A673 (cell line): Measurements from ENCODE around the gene ANKRD29. TPM values are rescaled to one million over a fixed set of nuclear protein-coding genes. Genes with fewer than 3 reads are reported as not detected.

ENCODE experiments used
- BruUV-seq: library from RNA; stranded (reverse); fragments of 400-500 nt; replicated peaks from 2 replicates; lab custom pipeline; 2021; lab: Mats Ljungman, UMichigan
- CTCF ChIA-PET: fragments of 300-600 bp; sonication (Branson Sonifier 250); formaldehyde crosslinking; loops from one replicate; lab custom pipeline; 2022; ENCODE audit warnings: antibody characterized with exemption; lab: Charles Lee
- POLR2A ChIA-PET: fragments of 300-600 bp; sonication (Branson Sonifier 250); formaldehyde crosslinking; loops from one replicate; lab custom pipeline; 2022; ENCODE audit warnings: antibody characterized with exemption; ENCODE audit not compliant: low non-redundant PET; lab: Charles Lee
- DNase-seq: peaks from one replicate; pipeline ENCODE4 v3.0.0-alpha.2; 2015; ENCODE audit warnings: low spot score
- H3K27ac ChIP-seq: fragments of 200-600 bp; sonication (generic); 2 replicates; pipeline ENCODE4 v1.5.1; 2016; ENCODE audit warnings: mixed run types, low read depth, mild to moderate bottlenecking, mixed read lengths, antibody characterized with exemption, low read length; ENCODE audit not compliant: poor library complexity, severe bottlenecking
- H3K27me3 ChIP-seq: fragments of 200-600 bp; sonication (generic); replicated peaks from 2 replicates; pipeline ENCODE4 v1.6.1; 2017; ENCODE audit warnings: mixed run types, low read depth, mild to moderate bottlenecking, mixed read lengths, antibody characterized with exemption, low read length; ENCODE audit not compliant: insufficient read depth, poor library complexity
- H3K36me3 ChIP-seq: fragments of 200-600 bp; sonication (generic); 2 replicates; pipeline ENCODE4 v1.6.1; 2016; ENCODE audit warnings: mixed run types, mild to moderate bottlenecking, mixed read lengths, antibody characterized with exemption, low read length; ENCODE audit not compliant: insufficient read depth, poor library complexity, severe bottlenecking
- H3K4me1 ChIP-seq: fragments of 200-600 bp; sonication (generic); 2 replicates; pipeline ENCODE4 v1.6.1; 2017; ENCODE audit warnings: mixed run types, mild to moderate bottlenecking, mixed read lengths, antibody characterized with exemption, low read length; ENCODE audit not compliant: insufficient read depth, poor library complexity, severe bottlenecking
- H3K4me3 ChIP-seq: fragments of 200-600 bp; sonication (generic); 2 replicates; pipeline ENCODE4 v1.5.1; 2016; ENCODE audit warnings: low read depth, mixed run types, mild to moderate bottlenecking, mixed read lengths, low read length; ENCODE audit not compliant: poor library complexity, severe bottlenecking
- H3K9me3 ChIP-seq: fragments of 200-600 bp; sonication (generic); 2 replicates; pipeline ENCODE4 v1.6.1; 2016; ENCODE audit warnings: mixed run types, low read depth, mild to moderate bottlenecking, mixed read lengths, antibody characterized with exemption, low read length; ENCODE audit not compliant: poor library complexity, severe bottlenecking
- EZH2 ChIP-seq: fragments of 200-600 bp; sonication (generic); IDR thresholded peaks from 2 replicates; pipeline ENCODE4 v1.6.1; 2017; ENCODE audit warnings: borderline replicate concordance, low read depth, mild to moderate bottlenecking, mixed read lengths, antibody characterized with exemption, low read length; ENCODE audit not compliant: poor library complexity, severe bottlenecking
- intact Hi-C: fragments of 100-400 bp; cut with micrococcal nuclease; formaldehyde crosslinking; loops from one replicate; pipeline ENCODE4 v1.10.0; 2022; ENCODE audit not compliant: unreplicated experiment
- total RNA-seq: library from RNA; stranded (reverse); gene quantifications from 2 replicates; pipeline ENCODE4 v1.2.3, GENCODE V29; 2021
- TF ChIP-seq, protein P1 (sequence below): fragments of 300-800, 200-600 bp; sonication (generic); conservative IDR thresholded peaks from 2 replicates; pipeline ENCODE4 v1.5.1; 2017; ENCODE audit warnings: low read depth, mild to moderate bottlenecking, antibody characterized with exemption, low read length, moderate library complexity, mixed read lengths

The ANKRD29 gene
- total RNA-seq, 1 experiment from 2014 or later: 2.6 TPM

DNA sequence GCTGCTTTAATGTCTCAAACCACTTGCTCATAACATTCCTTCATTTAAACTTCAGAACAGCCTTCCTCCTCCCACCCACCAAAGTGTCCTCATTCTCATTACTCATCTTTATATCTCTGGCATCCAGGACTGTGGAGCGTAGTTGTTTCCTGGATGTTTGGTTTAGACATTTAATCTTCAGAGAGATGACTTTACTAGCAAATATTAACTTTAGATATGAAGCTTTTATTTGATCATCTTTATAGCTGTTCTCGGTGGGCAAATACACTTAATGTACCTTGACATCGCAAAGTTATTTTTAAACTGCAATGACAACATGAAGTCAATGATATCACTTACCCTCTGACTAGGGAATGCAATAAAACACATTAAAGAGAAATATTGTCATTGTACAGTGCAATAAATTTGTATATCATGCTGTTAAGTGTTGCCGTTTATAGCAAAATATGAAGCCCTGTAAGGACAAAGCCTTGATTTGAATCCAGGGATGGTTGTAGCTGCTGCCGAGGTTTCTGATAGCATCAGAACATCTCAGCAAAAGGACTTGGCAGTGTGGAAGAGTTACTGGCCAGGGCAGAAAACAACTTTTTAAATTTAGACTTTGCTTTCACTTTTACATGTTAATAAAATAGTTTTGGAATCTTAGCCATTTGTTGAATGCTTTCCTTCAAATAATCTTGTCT is 21.9 kb upstream of the ANKRD29 start:
- no peak overlapping the region for H3K27ac ChIP-seq
- ChIA-PET CTCF (no interaction called here), POLR2A (no interaction called here)
- no peak for TF ChIP-seq EZH2
- TF ChIP-seq, protein P1, sequence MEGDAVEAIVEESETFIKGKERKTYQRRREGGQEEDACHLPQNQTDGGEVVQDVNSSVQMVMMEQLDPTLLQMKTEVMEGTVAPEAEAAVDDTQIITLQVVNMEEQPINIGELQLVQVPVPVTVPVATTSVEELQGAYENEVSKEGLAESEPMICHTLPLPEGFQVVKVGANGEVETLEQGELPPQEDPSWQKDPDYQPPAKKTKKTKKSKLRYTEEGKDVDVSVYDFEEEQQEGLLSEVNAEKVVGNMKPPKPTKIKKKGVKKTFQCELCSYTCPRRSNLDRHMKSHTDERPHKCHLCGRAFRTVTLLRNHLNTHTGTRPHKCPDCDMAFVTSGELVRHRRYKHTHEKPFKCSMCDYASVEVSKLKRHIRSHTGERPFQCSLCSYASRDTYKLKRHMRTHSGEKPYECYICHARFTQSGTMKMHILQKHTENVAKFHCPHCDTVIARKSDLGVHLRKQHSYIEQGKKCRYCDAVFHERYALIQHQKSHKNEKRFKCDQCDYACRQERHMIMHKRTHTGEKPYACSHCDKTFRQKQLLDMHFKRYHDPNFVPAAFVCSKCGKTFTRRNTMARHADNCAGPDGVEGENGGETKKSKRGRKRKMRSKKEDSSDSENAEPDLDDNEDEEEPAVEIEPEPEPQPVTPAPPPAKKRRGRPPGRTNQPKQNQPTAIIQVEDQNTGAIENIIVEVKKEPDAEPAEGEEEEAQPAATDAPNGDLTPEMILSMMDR: no peak
- no peaks in the 10 kb centered on the region for H3K36me3 ChIP-seq
- BruUV-seq: no TSS peak
- no peaks in the 10 kb centered on the region for H3K9me3 ChIP-seq
- intact Hi-C loops: loop anchor here (5.0 kb wide), 1 partner anchor 53 kb away; no protein-coding TSS in a partner anchor
- H3K4me1 ChIP-seq: no peaks in the 10 kb centered on the region
- no peak overlapping the region for H3K4me3 ChIP-seq
- DNase-seq: no peak
- H3K27me3 ChIP-seq: peaks cover 2% of the 10 kb centered on the region

DNA sequence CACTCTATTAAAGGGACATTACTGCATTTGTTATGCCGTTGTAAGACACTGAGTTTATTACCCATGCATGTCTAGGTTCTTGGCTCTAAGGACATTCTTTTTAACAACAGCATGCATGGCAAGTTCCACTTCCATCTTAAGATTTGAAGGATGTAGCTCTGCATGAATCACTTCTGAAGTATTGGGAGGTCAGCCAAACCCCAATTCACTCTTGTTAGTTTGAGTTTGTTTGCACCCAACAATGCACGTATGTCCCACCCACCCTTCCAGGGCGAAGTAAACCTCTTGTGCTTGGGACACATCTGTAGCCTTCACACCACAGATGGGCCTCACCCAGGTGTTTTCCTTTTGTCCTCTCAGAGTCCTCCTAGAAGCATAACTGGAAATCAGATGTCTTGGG is 21.0 kb upstream of the ANKRD29 start:
- DNase-seq: no peak
- no peaks in the 10 kb centered on the region for H3K9me3 ChIP-seq
- no peaks in the 10 kb centered on the region for H3K4me1 ChIP-seq
- intact Hi-C loops: no loop called here
- TF ChIP-seq, protein P1: no peak
- TF ChIP-seq EZH2: no peak
- CTCF ChIA-PET: no interaction called here
- H3K4me3 ChIP-seq: no peak overlapping the region
- BruUV-seq: no TSS peak
- no peaks in the 10 kb centered on the region for H3K36me3 ChIP-seq
- no peaks in the 10 kb centered on the region for H3K27me3 ChIP-seq
- no peak overlapping the region for H3K27ac ChIP-seq
- POLR2A ChIA-PET: no interaction called here

DNA sequence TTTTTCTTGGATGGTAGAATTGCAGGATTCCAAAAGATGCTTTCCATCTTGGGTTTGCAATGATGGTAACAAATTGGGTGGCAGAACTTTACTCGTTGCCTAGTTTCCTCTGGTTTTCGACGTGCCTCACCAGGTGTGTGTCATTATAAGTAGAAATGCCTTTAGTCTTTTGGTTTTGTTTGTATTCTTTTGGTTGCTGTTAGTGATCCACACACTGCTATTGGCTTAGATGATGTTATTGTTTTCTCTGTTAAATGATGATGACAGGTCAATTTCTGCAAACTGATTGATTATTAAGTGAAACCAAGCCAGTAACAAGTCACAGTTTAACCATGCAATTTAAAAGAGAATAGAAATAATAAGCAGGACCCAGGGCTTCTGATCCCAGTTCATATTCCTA is 20.4 kb upstream of the ANKRD29 start:
- TF ChIP-seq EZH2: no peak
- TF ChIP-seq, protein P1: no peak
- ChIA-PET POLR2A (no interaction called here), CTCF (no interaction called here)
- H3K36me3 ChIP-seq: no peaks in the 10 kb centered on the region
- DNase-seq: no peak
- H3K4me1 ChIP-seq: no peaks in the 10 kb centered on the region
- no TSS peak for BruUV-seq
- intact Hi-C loops: no loop called here
- H3K27me3 ChIP-seq: no peaks in the 10 kb centered on the region
- no peak overlapping the region for H3K4me3 ChIP-seq
- H3K9me3 ChIP-seq: no peaks in the 10 kb centered on the region
- no peak overlapping the region for H3K27ac ChIP-seq
